22Rv1 (cell line): ENCODE data around the gene TMPRSS4.
"Not testable (repeated sequence)": the region's sequence is repeated elsewhere in the genome, so short reads cannot be mapped to it uniquely, and the experiment has no call there.

Source experiments
- H3K27ac ChIP-seq: fragments of 450-650 bp; 2 replicates; pipeline ENCODE4 v1.5.1; 2017
- ZFX ChIP-seq: fragments of 450-650 bp; IDR thresholded peaks from 2 replicates; pipeline ENCODE4 v1.6.1; 2017; ENCODE audit warnings: antibody characterized with exemption, borderline replicate concordance
- TF ChIP-seq, protein P1 (sequence below): fragments of 450-650 bp; IDR thresholded peaks from 2 replicates; pipeline ENCODE4 v1.5.1; 2017; ENCODE audit warnings: mild to moderate bottlenecking

The TMPRSS4 gene

GRCh38 chr11:118057251-118058145 lies 19.4 kb upstream of the TMPRSS4 start:
- TF ChIP-seq, protein P1, sequence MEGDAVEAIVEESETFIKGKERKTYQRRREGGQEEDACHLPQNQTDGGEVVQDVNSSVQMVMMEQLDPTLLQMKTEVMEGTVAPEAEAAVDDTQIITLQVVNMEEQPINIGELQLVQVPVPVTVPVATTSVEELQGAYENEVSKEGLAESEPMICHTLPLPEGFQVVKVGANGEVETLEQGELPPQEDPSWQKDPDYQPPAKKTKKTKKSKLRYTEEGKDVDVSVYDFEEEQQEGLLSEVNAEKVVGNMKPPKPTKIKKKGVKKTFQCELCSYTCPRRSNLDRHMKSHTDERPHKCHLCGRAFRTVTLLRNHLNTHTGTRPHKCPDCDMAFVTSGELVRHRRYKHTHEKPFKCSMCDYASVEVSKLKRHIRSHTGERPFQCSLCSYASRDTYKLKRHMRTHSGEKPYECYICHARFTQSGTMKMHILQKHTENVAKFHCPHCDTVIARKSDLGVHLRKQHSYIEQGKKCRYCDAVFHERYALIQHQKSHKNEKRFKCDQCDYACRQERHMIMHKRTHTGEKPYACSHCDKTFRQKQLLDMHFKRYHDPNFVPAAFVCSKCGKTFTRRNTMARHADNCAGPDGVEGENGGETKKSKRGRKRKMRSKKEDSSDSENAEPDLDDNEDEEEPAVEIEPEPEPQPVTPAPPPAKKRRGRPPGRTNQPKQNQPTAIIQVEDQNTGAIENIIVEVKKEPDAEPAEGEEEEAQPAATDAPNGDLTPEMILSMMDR, result no peak
- TF ChIP-seq ZFX, result no peak
- no peak overlapping the region for H3K27ac ChIP-seq

GRCh38 chr11:118058311-118059245 lies 18.3 kb upstream of the TMPRSS4 start:
- TF ChIP-seq, protein P1, result no peak
- no peak for TF ChIP-seq ZFX
- H3K27ac ChIP-seq, result no peak overlapping the region

DNA sequence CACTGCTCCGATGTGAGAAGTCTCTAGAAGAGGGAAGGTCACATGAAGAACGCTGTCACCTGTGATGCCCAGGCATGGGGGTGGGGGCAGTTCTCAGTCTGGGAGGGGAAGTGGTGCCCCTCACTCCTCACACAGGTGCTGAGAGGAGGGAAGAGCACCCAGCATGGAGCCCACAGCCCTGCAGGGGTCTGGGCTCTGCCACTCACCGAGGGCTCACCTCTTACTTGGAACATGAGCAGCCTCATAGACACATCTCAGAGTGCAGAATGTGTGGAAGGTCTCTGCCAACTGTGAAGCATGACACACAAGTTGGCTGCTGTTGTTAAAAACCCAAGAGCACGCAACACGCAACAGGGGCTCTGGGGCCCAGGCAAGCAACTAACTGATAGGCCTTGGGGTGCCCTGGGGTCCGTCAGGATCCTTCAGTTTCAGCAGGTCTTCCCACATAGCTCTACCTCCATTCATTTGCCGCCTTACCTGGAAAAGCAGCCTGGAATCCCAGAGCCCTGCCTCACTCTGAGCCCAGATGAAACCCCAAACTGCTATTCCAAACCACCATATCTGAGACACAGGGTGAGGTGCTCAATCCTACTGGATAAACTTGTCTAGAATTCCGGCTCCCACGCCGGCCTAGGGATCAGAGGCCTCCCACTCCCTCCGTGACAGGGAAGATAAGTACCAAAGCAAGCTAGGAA lies 17.5 kb upstream of the TMPRSS4 start:
- TF ChIP-seq, protein P1, result no peak
- no peak for TF ChIP-seq ZFX
- no peak overlapping the region for H3K27ac ChIP-seq

- TF ChIP-seq ZFX, result no peak
- TF ChIP-seq, protein P1, result no peak
- no peak overlapping the region for H3K27ac ChIP-seq
Observed at GRCh38 chr11:118060081-118060661, 16.7 kb upstream of the TMPRSS4 start.

DNA sequence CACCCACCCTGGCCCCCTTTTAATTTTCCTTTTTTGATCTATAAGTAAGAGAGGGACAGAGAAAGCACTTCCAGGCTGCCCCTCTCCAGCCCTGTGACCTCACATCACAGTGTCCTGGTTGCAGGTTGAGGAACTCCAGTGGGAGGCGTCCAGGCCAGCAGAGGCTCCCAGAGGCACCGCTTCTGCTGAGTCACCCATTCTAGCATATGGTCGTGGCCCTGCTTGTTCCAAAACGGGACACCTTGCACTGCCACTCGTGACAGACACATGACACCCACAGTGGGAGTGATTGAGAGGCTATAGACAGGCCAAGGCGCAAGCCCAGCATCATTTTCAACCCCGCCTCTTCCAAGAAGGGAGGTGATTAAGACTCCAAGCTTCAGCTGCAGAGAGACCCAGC lies 16.0 kb upstream of the TMPRSS4 start:
- TF ChIP-seq, protein P1, result no peak
- TF ChIP-seq ZFX, result no peak
- H3K27ac ChIP-seq, result no peak overlapping the region

DNA sequence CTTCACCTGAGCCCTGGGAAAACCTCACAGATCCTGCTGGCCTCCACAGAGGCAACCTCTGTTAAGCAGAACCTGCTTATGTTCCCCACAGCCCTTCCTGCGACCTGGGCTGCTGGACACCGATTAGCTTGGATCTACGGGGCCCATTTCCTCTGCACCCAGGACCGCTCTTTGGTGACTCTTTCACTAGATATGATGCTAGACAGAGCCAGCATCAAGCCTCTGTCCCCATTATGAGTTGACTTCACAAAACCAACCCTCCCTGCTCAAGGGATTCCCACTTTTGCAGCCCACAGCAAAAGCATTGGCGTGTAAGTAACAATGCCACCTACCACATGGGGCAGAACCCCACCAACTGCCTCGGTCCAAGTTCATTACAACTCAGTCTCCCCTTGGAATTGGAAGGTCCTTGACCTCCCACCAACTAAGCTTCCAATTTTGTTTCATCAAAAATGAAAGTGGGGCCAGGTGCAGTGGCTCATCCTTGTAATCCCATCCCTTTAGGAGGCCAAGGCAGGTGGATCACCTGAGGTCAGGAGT lies 15.2 kb upstream of the TMPRSS4 start:
- no peak overlapping the region for H3K27ac ChIP-seq
- no peak for TF ChIP-seq ZFX
- TF ChIP-seq, protein P1, result no peak

DNA sequence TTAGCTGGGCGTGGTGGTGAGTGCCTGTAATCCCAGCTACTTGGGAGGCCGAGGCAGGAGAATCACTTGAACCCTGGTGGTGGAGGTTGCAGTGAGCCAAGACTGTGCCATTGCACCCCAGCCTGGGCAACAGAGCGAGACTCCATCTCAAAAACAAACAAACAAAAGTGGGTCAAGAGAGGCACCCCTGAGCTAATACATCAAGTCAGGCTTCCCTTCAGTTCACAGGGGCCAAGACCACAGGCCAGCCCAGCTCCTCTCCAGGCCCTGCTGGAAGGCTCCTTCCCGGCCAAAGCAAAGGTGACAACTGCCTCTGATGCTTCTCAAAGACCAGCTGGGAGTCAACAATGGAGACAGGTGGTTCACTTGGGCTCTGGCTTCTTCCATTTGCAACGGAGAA lies 14.7 kb upstream of the TMPRSS4 start:
- not testable (repeated sequence) for H3K27ac ChIP-seq

- H3K27ac ChIP-seq, result not testable (repeated sequence)
Observed at GRCh38 chr11:118062631-118063030, 14.2 kb upstream of the TMPRSS4 start.
